Right kidney (tissue), 1 donor: ENCODE data around the gene ZFYVE9.
"Not testable (repeated sequence)": the region's sequence is repeated elsewhere in the genome, so short reads cannot be mapped to it uniquely, and the experiment has no call there.

Source experiments
- DNase-seq: peaks from one replicate; pipeline ENCODE4 v3.0.0-alpha.2; 2016

ZFYVE9 gene

DNA sequence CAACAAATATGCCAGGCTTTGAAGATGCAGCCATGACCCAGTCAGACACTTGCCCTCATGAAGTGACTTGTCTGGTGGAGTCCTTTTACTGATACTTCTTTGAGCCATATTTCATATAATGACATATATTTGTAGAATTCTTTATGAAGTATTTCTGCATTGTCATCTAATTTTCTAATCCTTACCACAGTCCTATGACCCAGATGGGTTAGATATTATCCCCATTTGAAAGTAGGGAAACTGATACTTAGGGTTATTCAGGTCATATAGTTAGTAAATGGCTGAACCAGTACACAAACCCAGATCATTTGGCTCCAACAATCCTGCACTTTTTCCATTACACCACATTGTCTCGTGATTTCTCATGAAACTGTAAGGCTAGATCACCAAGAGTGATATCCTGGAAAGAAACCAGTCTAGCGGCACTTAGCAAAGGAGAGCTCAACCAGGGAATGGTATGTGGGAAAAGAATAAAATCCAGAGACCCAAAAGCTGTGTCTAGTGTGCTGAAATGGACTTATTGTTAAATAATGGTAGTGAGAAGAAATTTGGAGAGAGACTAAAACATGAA lies 49.6 kb downstream of the ZFYVE9 start:
- no peak for DNase-seq

DNA sequence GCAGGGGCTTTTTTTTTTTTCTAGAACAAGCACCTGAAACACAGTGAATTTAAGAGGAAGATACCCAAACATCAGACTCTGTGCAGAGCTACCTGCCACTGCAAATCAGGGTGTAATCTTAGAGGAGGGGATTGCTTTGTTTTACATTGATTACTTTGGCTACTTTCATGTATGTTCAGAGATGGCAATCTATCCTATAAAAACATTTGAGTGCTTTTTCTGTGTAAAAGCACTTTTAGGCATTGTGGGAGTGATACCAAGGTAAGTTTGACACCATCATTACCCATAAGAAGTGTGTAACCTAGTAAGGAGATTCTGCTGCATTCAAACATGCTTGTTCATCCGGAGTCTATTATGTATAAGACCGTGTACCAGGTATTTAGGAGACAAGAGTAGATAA lies 50.1 kb downstream of the ZFYVE9 start:
- DNase-seq: no peak

DNA sequence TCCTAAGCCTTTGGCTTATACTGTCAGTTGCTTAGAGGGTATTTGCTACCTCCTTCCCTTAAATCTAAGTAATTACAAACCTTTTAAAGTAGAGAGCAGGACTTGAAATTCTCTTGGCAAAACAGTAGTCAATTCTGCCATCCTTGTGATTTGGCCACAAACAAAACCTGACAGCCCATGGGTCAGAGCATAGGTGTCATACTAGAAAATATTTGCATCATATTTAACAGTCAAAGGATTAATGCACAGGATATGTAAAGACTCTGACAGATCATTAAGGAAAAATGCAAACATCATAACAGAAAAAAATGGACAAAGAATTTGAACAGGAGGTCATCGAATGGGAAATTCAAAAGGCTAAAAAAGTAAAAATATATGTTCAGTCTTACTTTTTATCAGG lies 50.5 kb downstream of the ZFYVE9 start:
- no peak for DNase-seq

- no peak for DNase-seq
Measured at GRCh38 chr1:52193985-52194384, 52.1 kb downstream of the ZFYVE9 start.

GRCh38 chr1:52195161-52195560 lies 53.3 kb downstream of the ZFYVE9 start:
- no peak for DNase-seq

DNA sequence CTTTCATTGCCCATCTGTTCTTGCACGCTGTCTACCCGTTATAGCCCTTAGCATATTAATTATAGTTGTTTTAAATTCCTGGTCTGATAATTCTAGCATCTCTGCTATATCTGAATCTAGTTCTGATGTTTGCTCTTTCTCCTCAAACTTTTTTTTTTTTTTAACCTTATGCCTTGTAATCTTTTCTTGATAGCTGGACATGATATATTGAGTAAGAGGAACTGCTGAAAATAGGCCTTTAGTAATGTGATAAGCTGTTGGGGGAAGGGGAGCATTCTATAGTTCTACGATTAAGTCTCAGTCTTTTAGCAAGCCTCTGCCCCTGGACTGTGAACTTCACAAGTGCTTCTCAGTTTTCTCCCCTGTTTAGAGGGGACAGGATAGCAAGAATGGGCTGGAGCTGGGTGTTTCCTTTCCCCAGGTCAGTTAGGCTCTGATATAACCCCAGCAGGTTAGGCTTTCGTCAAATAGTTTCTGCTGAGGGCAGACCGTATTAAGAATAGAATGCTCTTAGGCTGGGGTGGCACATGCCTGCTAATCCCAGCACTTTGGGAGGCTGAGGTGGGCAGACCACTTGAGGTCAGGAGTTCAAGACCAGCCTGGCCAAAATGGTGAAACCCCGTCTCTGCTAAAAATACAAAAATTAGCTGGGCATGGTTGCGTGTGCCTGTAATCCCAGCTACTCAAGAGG lies 62.2 kb downstream of the ZFYVE9 start:
- DNase-seq: no peak

- no peak for DNase-seq
Measured at GRCh38 chr1:52204696-52205095, 62.8 kb downstream of the ZFYVE9 start.

DNA sequence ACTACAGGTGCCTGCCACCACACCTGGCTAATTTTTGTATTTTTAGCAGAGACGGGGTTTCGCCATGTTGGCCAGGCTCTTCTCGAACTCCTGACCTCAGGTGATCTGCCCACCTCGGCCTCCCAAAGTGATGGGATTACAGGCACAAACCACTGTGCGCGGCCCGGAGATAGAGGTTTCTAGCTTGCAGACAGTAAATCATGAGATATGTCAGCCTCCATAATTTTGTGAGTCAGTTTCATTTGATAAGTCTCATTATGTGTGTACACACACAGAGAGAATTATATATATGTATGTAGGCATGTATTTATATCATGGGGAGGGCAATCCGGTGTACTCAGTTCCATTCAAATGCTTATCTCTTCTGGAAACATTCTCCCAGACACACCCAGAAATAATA lies 64.8 kb downstream of the ZFYVE9 start:
- DNase-seq: not testable (repeated sequence)

GRCh38 chr1:52209429-52209828 lies 67.5 kb downstream of the ZFYVE9 start:
- DNase-seq: no peak

DNA sequence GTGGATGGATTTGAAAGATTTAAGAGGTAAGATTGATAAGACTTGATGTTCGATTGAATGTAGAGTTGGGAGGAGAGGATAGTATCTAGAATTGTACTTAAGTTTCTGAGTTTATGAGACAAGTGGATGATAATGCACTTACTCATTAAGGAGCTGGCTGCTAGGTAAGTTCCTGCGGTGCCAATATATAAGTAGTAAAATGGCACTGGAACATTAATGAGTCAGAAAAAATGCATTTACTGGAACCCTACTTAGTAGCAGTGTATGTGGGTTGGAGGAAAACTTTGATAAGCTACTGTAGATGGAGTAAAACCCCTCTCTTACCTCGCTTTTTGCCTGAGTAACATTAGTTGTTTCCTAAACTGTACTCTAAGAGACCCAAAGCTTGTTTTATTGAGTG lies 68.2 kb downstream of the ZFYVE9 start:
- no peak for DNase-seq

DNA sequence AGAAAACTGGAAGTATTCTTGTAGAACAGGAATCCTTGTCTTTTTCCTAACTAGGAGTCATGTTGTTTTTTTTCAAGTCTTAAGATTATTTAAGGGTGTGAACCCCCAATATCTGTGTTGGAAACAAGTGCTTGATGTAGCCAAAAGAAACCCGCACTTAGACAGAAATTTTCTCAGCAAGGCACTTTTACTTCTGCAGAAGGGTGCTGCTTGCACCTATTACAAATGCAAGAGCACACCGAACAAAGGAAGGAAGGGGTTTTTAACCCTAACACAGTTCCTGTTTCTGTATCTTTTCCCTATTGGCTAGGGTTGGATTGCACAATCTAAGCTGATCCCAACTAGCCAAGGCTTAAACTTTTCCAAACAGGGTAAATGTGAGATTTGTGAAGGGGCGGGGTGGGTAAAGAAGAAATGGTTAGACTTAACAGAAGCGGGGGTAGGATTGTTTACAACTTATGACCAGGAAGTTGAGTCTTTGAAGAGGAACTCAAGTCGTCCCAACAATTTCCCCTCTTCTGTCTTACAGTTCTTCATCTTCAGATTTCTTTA lies 75.1 kb downstream of the ZFYVE9 start:
- no peak for DNase-seq

GRCh38 chr1:52225174-52225573 lies 83.3 kb downstream of the ZFYVE9 start:
- no peak for DNase-seq

GRCh38 chr1:52229494-52229893 lies 87.6 kb downstream of the ZFYVE9 start:
- no peak for DNase-seq

DNA sequence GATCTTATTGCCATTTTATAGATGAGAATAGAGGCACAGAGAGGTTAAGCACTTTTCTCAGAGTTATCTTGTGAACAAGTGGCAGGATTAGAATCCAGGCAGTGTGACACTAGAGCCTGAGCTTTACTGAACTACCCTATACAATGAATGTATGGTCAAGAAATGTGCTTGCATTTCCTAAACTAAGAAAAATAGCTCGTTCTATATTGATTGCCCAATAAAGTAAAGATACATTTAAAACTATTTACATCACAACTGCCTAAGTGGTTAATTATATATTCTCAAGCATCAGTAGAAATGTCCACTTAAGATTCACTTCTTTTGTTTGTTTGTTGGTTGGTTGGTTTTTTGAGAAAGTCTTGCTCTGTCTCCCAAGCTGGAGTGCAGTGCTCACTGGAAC lies 91.6 kb downstream of the ZFYVE9 start:
- no peak for DNase-seq

DNA sequence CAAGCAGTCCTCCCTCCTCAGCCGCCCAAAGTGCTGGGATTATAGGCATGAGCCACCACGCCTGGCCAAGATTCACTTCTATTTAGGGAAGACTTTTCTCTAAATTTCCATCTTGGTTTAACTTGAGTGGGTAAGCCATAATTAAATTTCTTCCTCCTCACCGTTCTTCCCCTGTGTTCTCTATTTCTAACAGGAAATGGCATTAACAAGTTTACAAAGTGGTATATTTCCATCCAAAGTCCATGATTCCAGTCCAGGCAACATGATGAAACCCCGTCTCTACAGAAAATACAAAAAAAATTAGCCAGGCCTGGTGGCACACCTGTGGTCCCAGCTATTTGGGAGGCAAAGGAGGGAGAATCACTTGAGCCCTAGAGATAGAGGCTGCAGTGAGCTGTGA lies 92.1 kb downstream of the ZFYVE9 start:
- no peak for DNase-seq

DNA sequence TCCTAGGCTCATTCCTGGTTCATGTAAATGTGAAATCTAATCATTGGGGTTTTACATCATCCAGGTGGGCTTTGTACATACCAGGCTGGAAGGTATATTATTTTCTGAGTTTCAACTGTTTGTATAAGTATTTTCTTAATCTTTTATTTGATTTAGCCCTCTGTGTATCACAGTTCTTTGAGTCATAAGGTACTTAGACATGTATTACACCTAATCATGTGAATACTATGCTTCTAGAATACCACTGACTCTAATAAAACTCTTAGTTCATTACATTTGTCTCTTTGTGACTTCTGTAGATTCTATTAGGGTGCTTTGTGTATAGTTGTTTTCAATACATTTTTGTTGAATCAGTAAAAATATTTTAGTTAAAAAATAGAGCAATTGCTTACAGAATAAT lies 92.8 kb downstream of the ZFYVE9 start:
- no peak for DNase-seq

DNA sequence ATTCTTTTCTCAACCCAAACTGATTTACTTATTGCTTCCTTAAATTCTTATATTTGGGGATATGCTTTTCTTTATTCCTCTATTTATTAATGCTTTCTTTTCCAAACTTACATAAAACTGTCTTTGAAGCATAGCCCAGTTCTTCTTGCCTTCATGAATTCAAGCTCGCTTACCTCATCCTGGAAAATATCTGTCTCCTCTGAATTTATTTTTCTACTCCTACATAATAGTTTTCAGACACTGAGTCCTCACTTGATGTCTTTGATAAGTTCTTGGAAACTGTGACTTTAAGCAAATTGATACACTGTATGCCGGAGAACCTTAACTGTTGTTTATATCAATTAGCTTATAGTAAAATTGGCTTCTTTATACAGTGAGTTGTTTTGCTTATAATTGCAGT lies 93.8 kb downstream of the ZFYVE9 start:
- no peak for DNase-seq

DNA sequence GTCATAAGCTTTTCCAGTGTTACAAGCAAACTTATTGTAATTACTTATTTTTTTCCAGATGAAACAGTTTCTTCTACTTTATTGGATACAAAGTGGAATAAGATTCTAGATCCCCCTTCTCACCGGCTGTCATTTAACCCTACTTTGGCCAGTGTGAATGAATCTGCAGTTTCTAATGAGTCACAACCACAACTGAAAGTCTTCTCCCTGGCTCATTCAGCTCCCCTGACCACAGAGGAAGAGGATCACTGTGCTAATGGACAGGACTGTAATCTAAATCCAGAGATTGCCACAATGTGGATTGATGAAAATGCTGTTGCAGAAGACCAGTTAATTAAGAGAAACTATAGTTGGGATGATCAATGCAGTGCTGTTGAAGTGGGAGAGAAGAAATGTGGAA lies 95.5 kb downstream of the ZFYVE9 start:
- no peak for DNase-seq

DNA sequence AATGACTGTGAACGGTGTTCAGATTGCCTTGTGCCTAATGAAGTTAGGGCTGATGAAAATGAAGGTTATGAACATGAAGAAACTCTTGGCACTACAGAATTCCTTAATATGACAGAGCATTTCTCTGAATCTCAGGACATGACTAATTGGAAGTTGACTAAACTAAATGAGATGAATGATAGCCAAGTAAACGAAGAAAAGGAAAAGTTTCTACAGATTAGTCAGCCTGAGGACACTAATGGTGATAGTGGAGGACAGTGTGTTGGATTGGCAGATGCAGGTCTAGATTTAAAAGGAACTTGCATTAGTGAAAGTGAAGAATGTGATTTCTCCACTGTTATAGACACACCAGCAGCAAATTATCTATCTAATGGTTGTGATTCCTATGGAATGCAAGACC lies 96.6 kb downstream of the ZFYVE9 start:
- no peak for DNase-seq

DNA sequence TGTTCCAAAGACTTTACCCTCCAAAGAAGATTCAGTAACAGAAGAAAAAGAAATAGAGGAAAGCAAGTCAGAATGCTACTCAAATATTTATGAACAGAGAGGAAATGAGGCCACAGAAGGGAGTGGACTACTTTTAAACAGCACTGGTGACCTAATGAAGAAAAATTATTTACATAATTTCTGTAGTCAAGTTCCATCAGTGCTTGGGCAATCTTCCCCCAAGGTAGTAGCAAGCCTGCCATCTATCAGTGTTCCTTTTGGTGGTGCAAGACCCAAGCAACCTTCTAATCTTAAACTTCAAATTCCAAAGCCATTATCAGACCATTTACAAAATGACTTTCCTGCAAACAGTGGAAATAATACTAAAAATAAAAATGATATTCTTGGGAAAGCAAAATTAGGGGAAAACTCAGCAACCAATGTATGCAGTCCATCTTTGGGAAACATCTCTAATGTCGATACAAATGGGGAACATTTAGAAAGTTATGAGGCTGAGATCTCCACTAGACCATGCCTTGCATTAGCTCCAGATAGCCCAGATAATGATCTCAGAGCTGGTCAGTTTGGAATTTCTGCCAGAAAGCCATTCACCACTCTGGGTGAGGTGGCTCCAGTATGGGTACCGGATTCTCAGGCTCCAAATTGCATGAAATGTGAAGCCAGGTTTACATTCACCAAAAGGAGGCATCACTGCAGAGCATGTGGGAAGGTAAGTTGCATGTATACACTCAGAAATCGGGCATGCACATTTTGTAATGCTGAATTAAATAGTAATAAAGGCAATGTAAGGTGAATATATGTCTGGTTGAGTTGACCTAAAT lies 97.2 kb downstream of the ZFYVE9 start:
- no peak for DNase-seq

DNA sequence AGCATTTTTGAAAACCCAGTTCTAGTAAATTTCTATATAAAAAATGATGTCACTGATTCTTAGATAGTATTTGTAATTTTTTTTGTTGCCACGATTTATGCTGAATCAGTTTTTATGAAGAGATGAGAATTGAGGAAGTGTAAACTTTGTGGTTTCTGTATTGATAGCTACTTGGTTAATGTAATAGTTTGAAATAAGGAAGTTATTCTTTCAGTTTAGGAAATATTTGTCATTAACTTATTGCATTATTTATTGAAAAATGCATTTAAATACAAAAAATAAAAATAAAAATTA lies 97.8 kb downstream of the ZFYVE9 start:
- no peak for DNase-seq

DNA sequence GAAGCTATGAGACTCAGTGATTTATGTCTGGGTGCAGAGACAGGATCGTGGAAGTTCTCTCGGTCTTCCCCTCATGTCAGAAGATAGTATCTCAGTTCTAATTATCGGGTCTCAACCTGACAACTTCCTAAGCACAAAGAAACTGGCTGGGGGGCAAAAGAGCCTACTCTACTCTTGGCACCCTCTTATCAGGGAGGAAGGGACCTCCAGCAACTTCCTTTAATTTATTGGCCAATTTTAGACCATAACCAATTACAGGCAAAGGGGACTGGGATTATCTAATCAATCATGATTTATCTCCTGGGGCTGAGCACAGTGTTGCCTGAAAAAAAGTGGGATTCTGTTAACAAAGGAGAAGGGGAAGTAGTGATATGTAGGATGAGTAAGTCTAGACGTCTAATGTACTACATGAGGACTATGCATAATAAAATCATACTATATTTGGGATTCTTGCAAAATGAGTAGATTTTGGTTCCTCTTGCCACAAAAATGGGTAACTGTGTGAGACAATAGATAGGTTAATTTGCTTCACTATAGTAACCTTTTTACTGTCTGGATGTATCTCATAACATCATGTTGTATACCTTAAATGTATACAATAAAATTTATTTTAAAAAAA lies 98.8 kb downstream of the ZFYVE9 start:
- DNase-seq: no peak
